ENCODE measurements around the gene CDK18. TPM values are rescaled to one million over a fixed set of nuclear protein-coding genes. Genes with fewer than 3 reads are reported as not detected.

Gene CDK18
- total and polyA plus RNA-seq, 4 donors = 2.4 to 3.7 (median 3.1) TPM

DNA sequence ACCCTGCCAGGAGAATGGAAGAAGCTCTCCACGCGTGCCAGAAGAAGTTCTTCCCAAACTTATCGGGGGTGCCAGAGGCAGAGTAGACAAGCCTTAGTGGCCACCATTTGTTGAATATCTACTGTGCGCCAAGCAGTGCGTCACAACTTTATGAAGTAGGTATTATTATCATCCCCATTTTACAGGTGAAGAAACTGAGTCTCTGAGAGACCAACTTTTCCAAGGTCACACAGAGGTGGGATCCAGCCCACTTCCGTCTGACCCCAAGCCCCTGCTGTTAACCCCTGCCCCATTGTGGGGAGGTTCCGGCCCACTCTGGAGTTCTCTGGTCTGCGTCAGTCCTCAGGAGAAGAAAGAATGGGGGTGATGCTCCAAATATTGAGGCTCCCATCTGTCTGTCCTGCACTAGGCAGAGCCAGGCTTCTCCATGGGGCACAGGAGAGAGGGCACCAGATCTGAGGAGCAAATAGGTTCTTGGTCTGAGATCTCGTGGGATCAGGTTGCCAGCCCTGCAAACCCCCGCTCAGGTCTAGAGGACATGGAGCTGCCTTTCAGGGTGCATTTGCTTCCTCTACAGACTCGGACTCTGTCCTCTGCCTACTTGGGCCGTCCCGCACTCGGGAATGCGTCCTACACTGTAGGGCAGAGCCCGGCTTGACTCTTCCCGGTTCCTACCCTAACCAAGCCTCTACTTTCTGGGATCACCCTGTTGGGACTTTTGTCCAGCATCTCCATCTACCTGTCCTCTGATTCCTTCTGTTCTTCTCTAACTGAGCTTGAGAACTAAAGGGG lies 2.1 kb downstream of the CDK18 start:
- Histone ChIP-seq H3K4me3 (ENCODE audit: low read depth in 1 of 3, low read length in 3 of 3) (no peak overlapping the region), H3K27me3 (ENCODE audit: control insufficient read depth in 4 of 4, insufficient read depth in 4 of 4, low read length in 3 of 4) (no peaks in the 10 kb centered on the region), H3K4me1 (ENCODE audit: control insufficient read depth in 4 of 4, insufficient read depth in 4 of 4, low read length in 3 of 4) (peaks cover 0 to 23% (median 18%) of the 10 kb centered on the region in 4 donors), H3K9ac (ENCODE audit: low read depth in 1 of 2, low read length in 2 of 2) (no peak overlapping the region), H3K36me3 (ENCODE audit: control insufficient read depth in 4 of 4, insufficient read depth in 3 of 4, low read depth in 1 of 4, low read length in 3 of 4) (no peaks in the 10 kb centered on the region), H3K9me3 (ENCODE audit: control insufficient read depth in 4 of 4, low read length in 3 of 4) (no peaks in the 10 kb centered on the region), H3K27ac (ENCODE audit: low read depth in 1 of 2, low read length in 2 of 2) (peak overlapping the region in 1 of 2 donors; percentile 27)
- TF ChIP-seq FOXA2 (IDR thresholded peaks at IDR 0.05) (no peak), REST (IDR thresholded peaks at IDR 0.05) (no peak), GABPA (IDR thresholded peaks at IDR 0.05 in 1 of 2, conservative IDR thresholded peaks at IDR 0.05 in 1 of 2) (no peak), HNF4A (conservative IDR thresholded peaks at IDR 0.05) (no peak), TAF1 (conservative IDR thresholded peaks at IDR 0.05) (no peak), FOXA1 (IDR thresholded peaks at IDR 0.05) (no peak), NR2F2 (IDR thresholded peaks at IDR 0.05) (no peak), RXRA (IDR thresholded peaks at IDR 0.05) (no peak), ATF3 (IDR thresholded peaks at IDR 0.05) (no peak), SP1 (IDR thresholded peaks at IDR 0.05) (no peak), JUND (IDR thresholded peaks at IDR 0.05) (no peak), RAD21 (IDR thresholded peaks at IDR 0.05) (no peak), HNF4G (IDR thresholded peaks at IDR 0.05) (no peak), EGR1 (IDR thresholded peaks at IDR 0.05; ENCODE audit: low read depth in 2 of 2) (no peak)
- 91% methylated on average over 17 of the region's 17 CpGs for WGBS
- DNase-seq (ENCODE audit: low spot score) = no peak

DNA sequence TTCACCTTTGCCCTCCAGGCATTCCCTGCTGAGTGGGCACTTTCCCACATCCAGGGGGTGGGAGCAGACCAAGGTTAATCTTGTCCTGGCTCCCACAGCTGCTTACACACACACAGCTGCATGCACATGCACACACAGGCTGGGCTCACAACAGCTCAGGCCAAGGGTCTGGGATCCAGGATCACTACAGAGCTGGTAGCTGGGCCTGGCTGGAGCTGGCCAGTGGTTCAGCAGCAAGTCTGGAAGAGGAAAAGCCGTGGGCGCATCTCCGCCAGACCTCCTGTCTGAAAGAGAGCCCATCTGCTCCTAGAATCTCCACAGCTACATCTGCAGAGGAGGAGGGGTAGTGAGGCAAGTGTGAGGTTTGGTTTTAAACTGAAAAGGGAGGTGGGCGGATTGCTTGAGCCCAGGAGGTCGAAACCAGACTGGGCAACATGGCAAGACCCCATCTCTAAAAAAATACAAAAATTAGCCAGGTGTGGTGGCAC lies 3.8 kb downstream of the CDK18 start:
- Histone ChIP-seq H3K36me3 (ENCODE audit: control insufficient read depth in 4 of 4, insufficient read depth in 3 of 4, low read depth in 1 of 4, low read length in 3 of 4) (no peaks in the 10 kb centered on the region), H3K4me1 (ENCODE audit: control insufficient read depth in 4 of 4, insufficient read depth in 4 of 4, low read length in 3 of 4) (peaks cover 6 to 29% (median 18%) of the 10 kb centered on the region in 4 donors), H3K9ac (ENCODE audit: low read depth in 1 of 2, low read length in 2 of 2) (no peak overlapping the region), H3K9me3 (ENCODE audit: control insufficient read depth in 4 of 4, low read length in 3 of 4) (no peaks in the 10 kb centered on the region), H3K27me3 (ENCODE audit: control insufficient read depth in 4 of 4, insufficient read depth in 4 of 4, low read length in 3 of 4) (no peaks in the 10 kb centered on the region), H3K27ac (ENCODE audit: low read depth in 1 of 2, low read length in 2 of 2) (no peak overlapping the region), H3K4me3 (ENCODE audit: low read depth in 1 of 3, low read length in 3 of 3) (no peak overlapping the region)
- 90% methylated on average over 5 of the region's 5 CpGs for WGBS
- TF ChIP-seq SP1 (IDR thresholded peaks at IDR 0.05) = no peak
- no peak for TF ChIP-seq HNF4G (IDR thresholded peaks at IDR 0.05)
- TF ChIP-seq JUND (IDR thresholded peaks at IDR 0.05) = no peak
- TF ChIP-seq, protein P1, sequence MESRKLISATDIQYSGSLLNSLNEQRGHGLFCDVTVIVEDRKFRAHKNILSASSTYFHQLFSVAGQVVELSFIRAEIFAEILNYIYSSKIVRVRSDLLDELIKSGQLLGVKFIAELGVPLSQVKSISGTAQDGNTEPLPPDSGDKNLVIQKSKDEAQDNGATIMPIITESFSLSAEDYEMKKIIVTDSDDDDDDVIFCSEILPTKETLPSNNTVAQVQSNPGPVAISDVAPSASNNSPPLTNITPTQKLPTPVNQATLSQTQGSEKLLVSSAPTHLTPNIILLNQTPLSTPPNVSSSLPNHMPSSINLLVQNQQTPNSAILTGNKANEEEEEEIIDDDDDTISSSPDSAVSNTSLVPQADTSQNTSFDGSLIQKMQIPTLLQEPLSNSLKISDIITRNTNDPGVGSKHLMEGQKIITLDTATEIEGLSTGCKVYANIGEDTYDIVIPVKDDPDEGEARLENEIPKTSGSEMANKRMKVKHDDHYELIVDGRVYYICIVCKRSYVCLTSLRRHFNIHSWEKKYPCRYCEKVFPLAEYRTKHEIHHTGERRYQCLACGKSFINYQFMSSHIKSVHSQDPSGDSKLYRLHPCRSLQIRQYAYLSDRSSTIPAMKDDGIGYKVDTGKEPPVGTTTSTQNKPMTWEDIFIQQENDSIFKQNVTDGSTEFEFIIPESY (IDR thresholded peaks at IDR 0.05) = no peak
- TF ChIP-seq FOXA1 (IDR thresholded peaks at IDR 0.05) = no peak
- TF ChIP-seq FOXA2 (IDR thresholded peaks at IDR 0.05) = no peak
- TF ChIP-seq, protein P2, sequence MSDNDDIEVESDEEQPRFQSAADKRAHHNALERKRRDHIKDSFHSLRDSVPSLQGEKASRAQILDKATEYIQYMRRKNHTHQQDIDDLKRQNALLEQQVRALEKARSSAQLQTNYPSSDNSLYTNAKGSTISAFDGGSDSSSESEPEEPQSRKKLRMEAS (IDR thresholded peaks at IDR 0.05) = no peak
- TF ChIP-seq GABPA (IDR thresholded peaks at IDR 0.05 in 1 of 2, conservative IDR thresholded peaks at IDR 0.05 in 1 of 2) = no peak
- TF ChIP-seq, protein P3, sequence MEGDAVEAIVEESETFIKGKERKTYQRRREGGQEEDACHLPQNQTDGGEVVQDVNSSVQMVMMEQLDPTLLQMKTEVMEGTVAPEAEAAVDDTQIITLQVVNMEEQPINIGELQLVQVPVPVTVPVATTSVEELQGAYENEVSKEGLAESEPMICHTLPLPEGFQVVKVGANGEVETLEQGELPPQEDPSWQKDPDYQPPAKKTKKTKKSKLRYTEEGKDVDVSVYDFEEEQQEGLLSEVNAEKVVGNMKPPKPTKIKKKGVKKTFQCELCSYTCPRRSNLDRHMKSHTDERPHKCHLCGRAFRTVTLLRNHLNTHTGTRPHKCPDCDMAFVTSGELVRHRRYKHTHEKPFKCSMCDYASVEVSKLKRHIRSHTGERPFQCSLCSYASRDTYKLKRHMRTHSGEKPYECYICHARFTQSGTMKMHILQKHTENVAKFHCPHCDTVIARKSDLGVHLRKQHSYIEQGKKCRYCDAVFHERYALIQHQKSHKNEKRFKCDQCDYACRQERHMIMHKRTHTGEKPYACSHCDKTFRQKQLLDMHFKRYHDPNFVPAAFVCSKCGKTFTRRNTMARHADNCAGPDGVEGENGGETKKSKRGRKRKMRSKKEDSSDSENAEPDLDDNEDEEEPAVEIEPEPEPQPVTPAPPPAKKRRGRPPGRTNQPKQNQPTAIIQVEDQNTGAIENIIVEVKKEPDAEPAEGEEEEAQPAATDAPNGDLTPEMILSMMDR (IDR thresholded peaks at IDR 0.05; ENCODE audit: low read depth, low read length, missing input control) = no peak
- TF ChIP-seq TAF1 (conservative IDR thresholded peaks at IDR 0.05) = no peak
- no peak for TF ChIP-seq REST (IDR thresholded peaks at IDR 0.05)
- no peak for TF ChIP-seq YY1 (IDR thresholded peaks at IDR 0.05)
- TF ChIP-seq NR2F2 (IDR thresholded peaks at IDR 0.05) = no peak
- peak; percentile 50 for DNase-seq (ENCODE audit: low spot score)
